Glutamatergic neuron (in vitro differentiated cells): ENCODE data around the gene PRPH2. TPM values are rescaled to one million over a fixed set of nuclear protein-coding genes. Genes with fewer than 3 reads are reported as not detected.

Experiments used
- DNase-seq: peaks from one replicate; pipeline ENCODE4 v3.0.0; 2022
- H3K27ac Mint-ChIP-seq: one replicate; pipeline ENCODE4 v1.8.0; 2020; ENCODE audit warnings: mild to moderate bottlenecking, mixed read lengths, inconsistent platforms; ENCODE audit not compliant: unreplicated experiment
- H3K27me3 Mint-ChIP-seq: one replicate; pipeline ENCODE4 v1.8.0; 2020; ENCODE audit warnings: mild to moderate bottlenecking, moderate library complexity, mixed read lengths, inconsistent platforms; ENCODE audit not compliant: unreplicated experiment
- H3K36me3 Mint-ChIP-seq: one replicate; pipeline ENCODE4 v1.8.0; 2020; ENCODE audit warnings: mild to moderate bottlenecking, mixed read lengths, inconsistent platforms; ENCODE audit not compliant: unreplicated experiment
- H3K4me1 Mint-ChIP-seq: one replicate; pipeline ENCODE4 v1.8.0; 2020; ENCODE audit warnings: mild to moderate bottlenecking, low read depth, mixed read lengths, inconsistent platforms; ENCODE audit not compliant: unreplicated experiment
- H3K4me3 Mint-ChIP-seq: one replicate; pipeline ENCODE4 v1.8.0; 2020; ENCODE audit warnings: mild to moderate bottlenecking, mixed read lengths, inconsistent platforms; ENCODE audit not compliant: unreplicated experiment
- H3K9me3 Mint-ChIP-seq: one replicate; pipeline ENCODE4 v1.8.0; 2020; ENCODE audit warnings: mild to moderate bottlenecking, moderate library complexity, mixed read lengths, inconsistent platforms; ENCODE audit not compliant: unreplicated experiment
- CTCF ChIP-seq: fragments of 200-600 bp; sonication (generic); IDR thresholded peaks from one replicate; pipeline ENCODE4 v1.5.0; 2021; ENCODE audit not compliant: partially characterized antibody, unreplicated experiment
- total RNA-seq: library from RNA; stranded (reverse); fragmentation: NEBNext Ultra II Directional; extraction: Animal tissue kit (Norgen Biotek cat#: 25700); gene quantifications from one replicate; pipeline ENCODE4 v1.2.1, GENCODE V29; 2021; ENCODE audit not compliant: unreplicated experiment

Gene PRPH2
- total RNA-seq, 1 donor from 2014 or later = not detected

- H3K4me3 Mint-ChIP-seq = no peak overlapping the region
- DNase-seq = no peak
- no peaks in the 10 kb centered on the region for H3K9me3 Mint-ChIP-seq
- H3K4me1 Mint-ChIP-seq = no peaks in the 10 kb centered on the region
- H3K27me3 Mint-ChIP-seq = peaks cover 4% of the 10 kb centered on the region
- TF ChIP-seq CTCF = no peak
- H3K36me3 Mint-ChIP-seq = no peaks in the 10 kb centered on the region
- no peak overlapping the region for H3K27ac Mint-ChIP-seq
Observed at GRCh38 chr6:42727627-42728026, 5.2 kb upstream of the PRPH2 start.

GRCh38 chr6:42727087-42727611 lies 4.8 kb upstream of the PRPH2 start:
- Mint-ChIP-seq H3K27ac (no peak overlapping the region), H3K4me3 (no peak overlapping the region), H3K9me3 (no peaks in the 10 kb centered on the region), H3K36me3 (no peaks in the 10 kb centered on the region), H3K4me1 (no peaks in the 10 kb centered on the region), H3K27me3 (peaks cover 4% of the 10 kb centered on the region)
- no peak for TF ChIP-seq CTCF
- DNase-seq = no peak

GRCh38 chr6:42726485-42727086 lies 4.2 kb upstream of the PRPH2 start:
- Mint-ChIP-seq H3K36me3 (no peaks in the 10 kb centered on the region), H3K9me3 (no peaks in the 10 kb centered on the region), H3K4me1 (no peaks in the 10 kb centered on the region), H3K4me3 (no peak overlapping the region), H3K27me3 (peaks cover 4% of the 10 kb centered on the region), H3K27ac (no peak overlapping the region)
- TF ChIP-seq CTCF = peak; percentile 86
- DNase-seq = peak; percentile 49

GRCh38 chr6:42726026-42726425 lies 3.6 kb upstream of the PRPH2 start:
- DNase-seq = no peak
- Mint-ChIP-seq H3K9me3 (no peaks in the 10 kb centered on the region), H3K4me3 (no peak overlapping the region), H3K36me3 (no peaks in the 10 kb centered on the region), H3K4me1 (no peaks in the 10 kb centered on the region), H3K27ac (no peak overlapping the region), H3K27me3 (peaks cover 4% of the 10 kb centered on the region)
- no peak for TF ChIP-seq CTCF

- no peaks in the 10 kb centered on the region for H3K4me1 Mint-ChIP-seq
- H3K27ac Mint-ChIP-seq = no peak overlapping the region
- no peaks in the 10 kb centered on the region for H3K36me3 Mint-ChIP-seq
- no peak for TF ChIP-seq CTCF
- peaks cover 4% of the 10 kb centered on the region for H3K27me3 Mint-ChIP-seq
- no peak for DNase-seq
- no peak overlapping the region for H3K4me3 Mint-ChIP-seq
- H3K9me3 Mint-ChIP-seq = no peaks in the 10 kb centered on the region
Observed at GRCh38 chr6:42724825-42725224, 2.4 kb upstream of the PRPH2 start.
